Psoas muscle (tissue), 8 donors: ENCODE results near the gene PEX11G. TPM values are rescaled to one million over a fixed set of nuclear protein-coding genes. Genes with fewer than 3 reads are reported as not detected.
A peak's percentile ranks its signal among the peaks of the same experiment; 100 is the strongest.

ENCODE experiments used
- ATAC-seq, 4 donors: fragments of 200-7000 bp; cut with Tn5 transposase; one replicate each; pipeline ENCODE4 v1.9.1; 2020; ENCODE audit warnings: moderate library complexity in 3 of 4, mild to moderate bottlenecking in 2 of 4
- DNase-seq, 2 donors: peaks; one replicate each; pipeline ENCODE4 v3.0.0-alpha.2; 2020
- H3K27ac ChIP-seq: fragments of 200-600 bp; one replicate; pipeline ENCODE4 v1.8.0; 2022
- H3K27me3 ChIP-seq, 3 donors: fragments of 200-600 bp in 1 of 3; one replicate each; pipeline versions ENCODE4 v1.6.1 to v1.8.0; 2013 to 2022; ENCODE audit warnings: low read length in 2 of 3, mild to moderate bottlenecking in 2 of 3, moderate library complexity in 1 of 3; ENCODE audit not compliant: insufficient read depth in 3 of 3
- H3K36me3 ChIP-seq, 2 donors: fragments of 200-600 bp in 1 of 2; one replicate each; pipeline versions ENCODE4 v1.6.1 to v1.8.0; 2013 to 2022; ENCODE audit warnings: low read depth in 1 of 2, mild to moderate bottlenecking in 1 of 2, moderate library complexity in 1 of 2; ENCODE audit not compliant: insufficient read depth in 1 of 2
- H3K4me1 ChIP-seq: fragments of 200-600 bp; one replicate; pipeline ENCODE4 v1.8.0; 2022
- H3K4me3 ChIP-seq: fragments of 200-600 bp; one replicate; pipeline ENCODE4 v1.8.0; 2022; ENCODE audit warnings: mild to moderate bottlenecking
- H3K9me3 ChIP-seq: fragments of 200-600 bp; one replicate; pipeline ENCODE4 v1.8.0; 2022
- WGBS, 3 donors: extraction: QIAGEN DNeasy Blood & Tissue Kit; methylation state at CpG; one replicate each; pipeline versions ENCODE4 v1.1.6 to v1.1.7; 2013; 5-methylcytosine and 5-hydroxymethylcytosine counted together
- intact Hi-C, 2 donors: fragments of 100-400 bp; cut with DNase I; formaldehyde crosslinking; loops; one replicate each; pipeline versions ENCODE4 v1.11.0 to v1.14.2; 2022
- polyA plus RNA-seq, 3 donors: library from polyadenylated mRNA; stranded (reverse); fragments of 200-250 nt; gene quantifications; one replicate each; pipeline ENCODE4 v1.2.3, GENCODE V29; 2013
- total RNA-seq, 4 donors: library from RNA; stranded (reverse); fragmentation: NEBNext Ultra II Directional in 2 of 4; extraction: Animal tissue kit (Norgen Biotek cat#: 25700) in 2 of 4; gene quantifications; one replicate each; pipeline versions ENCODE4 v1.2.1 to v1.2.4, GENCODE V29; 2021 to 2023
- TF ChIP-seq, protein P1 (sequence below): fragments of 200-600 bp; IDR thresholded peaks from one replicate; pipeline ENCODE4 v1.8.0; 2022; ENCODE audit warnings: antibody characterized with exemption
- donor health status: healthy with polysubstance abuse.
- donor health status: DM: no; HTN: no; CAD: no; lungs with moderate emphysema.
- donor health status: Bipolar disorder and iron deficiency.
- donor health status: healthy.
- donor health status: DM: yes; HTN: yes; CAD: no.
- donor health status: DM: no; HTN: no; CAD: no.
- donor health status: DM: no; HTN: no; CAD: no.
- donor health status: DM: yes; HTN: yes; CAD: no.

PEX11G gene
- total and polyA plus RNA-seq, 7 donors, result 1.0 to 1.4 (median 1.1) TPM

DNA sequence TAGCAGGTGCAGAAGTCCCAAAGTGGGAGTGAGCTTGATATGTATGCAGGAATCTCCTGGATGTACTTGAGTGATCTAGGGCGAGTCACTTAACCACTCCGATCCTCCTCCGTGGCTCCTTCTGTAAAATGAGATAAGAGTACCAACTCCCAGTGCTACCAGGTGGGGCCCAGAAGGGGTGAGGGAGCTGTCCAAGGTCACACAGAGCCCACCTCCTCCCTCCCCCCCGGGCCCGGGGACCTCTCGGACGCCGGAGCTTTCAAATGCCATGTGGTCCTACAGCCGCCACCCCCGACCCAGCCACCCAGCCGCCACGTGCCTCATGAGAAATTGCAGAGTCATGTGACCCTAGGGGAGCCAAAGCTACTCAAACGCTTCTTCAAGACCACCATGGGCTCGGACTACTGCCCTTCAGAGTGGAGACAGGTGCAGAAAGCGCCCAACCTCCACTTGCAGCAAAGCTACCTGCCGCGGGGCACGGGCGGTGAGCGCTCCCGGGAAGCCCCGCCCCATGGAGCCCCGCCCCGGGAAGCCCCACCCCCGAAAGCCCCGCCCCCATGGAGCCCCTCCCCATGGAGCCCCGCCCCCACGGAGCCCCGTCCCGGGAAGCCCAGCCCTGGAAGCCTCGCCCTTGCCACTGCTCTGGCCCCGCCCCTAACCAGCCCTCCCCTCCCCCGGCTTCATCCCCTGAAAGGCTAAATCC is 17.0 kb upstream of the PEX11G start:
- Histone ChIP-seq H3K27ac (no peak overlapping the region), H3K4me3 (peak overlapping the region; percentile 38), H3K36me3 (no peaks in the 10 kb centered on the region), H3K9me3 (no peaks in the 10 kb centered on the region), H3K27me3 (peaks cover 0 to 41% (median 0%) of the 10 kb centered on the region in 3 donors), H3K4me1 (peaks cover 7% of the 10 kb centered on the region)
- ATAC-seq (peak; percentile 60 to 73 (median 64)), DNase-seq (no peak)
- 4 to 5% (median 5%) methylated on average over 22 to 33 of the region's 33 CpGs for WGBS, 3 donors
- intact Hi-C loops, result no loop called here
- TF ChIP-seq, protein P1, sequence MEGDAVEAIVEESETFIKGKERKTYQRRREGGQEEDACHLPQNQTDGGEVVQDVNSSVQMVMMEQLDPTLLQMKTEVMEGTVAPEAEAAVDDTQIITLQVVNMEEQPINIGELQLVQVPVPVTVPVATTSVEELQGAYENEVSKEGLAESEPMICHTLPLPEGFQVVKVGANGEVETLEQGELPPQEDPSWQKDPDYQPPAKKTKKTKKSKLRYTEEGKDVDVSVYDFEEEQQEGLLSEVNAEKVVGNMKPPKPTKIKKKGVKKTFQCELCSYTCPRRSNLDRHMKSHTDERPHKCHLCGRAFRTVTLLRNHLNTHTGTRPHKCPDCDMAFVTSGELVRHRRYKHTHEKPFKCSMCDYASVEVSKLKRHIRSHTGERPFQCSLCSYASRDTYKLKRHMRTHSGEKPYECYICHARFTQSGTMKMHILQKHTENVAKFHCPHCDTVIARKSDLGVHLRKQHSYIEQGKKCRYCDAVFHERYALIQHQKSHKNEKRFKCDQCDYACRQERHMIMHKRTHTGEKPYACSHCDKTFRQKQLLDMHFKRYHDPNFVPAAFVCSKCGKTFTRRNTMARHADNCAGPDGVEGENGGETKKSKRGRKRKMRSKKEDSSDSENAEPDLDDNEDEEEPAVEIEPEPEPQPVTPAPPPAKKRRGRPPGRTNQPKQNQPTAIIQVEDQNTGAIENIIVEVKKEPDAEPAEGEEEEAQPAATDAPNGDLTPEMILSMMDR, result no peak

DNA sequence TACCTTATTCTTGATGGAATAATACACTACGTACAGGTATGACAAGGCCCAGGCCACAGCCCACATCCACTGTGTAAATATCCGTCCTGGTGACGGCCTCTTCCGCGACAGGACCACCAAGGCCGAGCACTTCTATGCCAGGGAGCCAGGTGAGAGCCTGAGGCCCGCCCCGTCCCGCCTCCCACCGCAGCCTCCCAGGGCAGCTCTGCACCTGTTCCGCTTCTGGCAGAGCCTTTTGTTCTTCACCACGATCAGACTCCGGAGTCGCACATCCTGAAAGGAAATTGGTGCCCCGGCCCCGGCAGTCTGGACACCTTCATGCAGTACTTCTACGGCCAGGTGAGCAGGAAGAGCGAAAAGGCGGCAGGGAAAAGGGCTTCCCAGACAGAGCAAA is 16.4 kb upstream of the PEX11G start:
- intact Hi-C loops, result no loop called here
- no peak for DNase-seq
- H3K27ac ChIP-seq, result no peak overlapping the region
- 43 to 49% (median 44%) methylated on average over 19 of the region's 19 CpGs for WGBS, 3 donors
- H3K9me3 ChIP-seq, result no peaks in the 10 kb centered on the region
- H3K36me3 ChIP-seq, result no peaks in the 10 kb centered on the region
- TF ChIP-seq, protein P1, result no peak
- ATAC-seq, result no peak
- H3K4me1 ChIP-seq, result peaks cover 10% of the 10 kb centered on the region
- H3K27me3 ChIP-seq, result peaks cover 0 to 47% (median 3%) of the 10 kb centered on the region in 3 donors
- H3K4me3 ChIP-seq, result peak overlapping the region; percentile 38

DNA sequence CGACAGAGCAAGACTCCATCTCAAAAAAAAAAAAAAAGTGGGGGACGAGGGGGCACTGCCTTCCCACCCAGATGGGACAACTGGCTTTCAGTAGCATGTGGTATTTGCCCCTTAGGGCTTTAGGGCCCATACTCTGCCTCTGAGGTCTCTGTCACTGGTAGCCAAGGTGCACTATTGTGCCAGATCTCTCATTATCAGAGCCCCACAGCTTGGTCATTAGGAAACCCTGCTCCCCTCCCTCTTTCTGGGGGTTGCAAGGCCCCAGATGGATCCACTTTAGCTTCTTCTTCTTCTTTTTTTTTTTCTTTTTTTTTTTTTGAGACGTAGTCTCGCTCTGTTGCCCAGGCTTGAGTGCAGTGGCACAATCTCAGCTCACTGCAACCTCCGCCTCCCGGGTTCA is 15.8 kb upstream of the PEX11G start:
- no peaks in the 10 kb centered on the region for H3K9me3 ChIP-seq
- no peak overlapping the region for H3K4me3 ChIP-seq
- H3K27ac ChIP-seq, result no peak overlapping the region
- TF ChIP-seq, protein P1, result no peak
- peaks cover 0 to 51% (median 3%) of the 10 kb centered on the region in 3 donors for H3K27me3 ChIP-seq
- DNase-seq (no peak), ATAC-seq (no peak)
- peaks cover 10% of the 10 kb centered on the region for H3K4me1 ChIP-seq
- intact Hi-C loops, result no loop called here
- H3K36me3 ChIP-seq, result no peaks in the 10 kb centered on the region
- WGBS, 3 donors, result 78 to 91% (median 90%) methylated on average over 6 of the region's 6 CpGs

DNA sequence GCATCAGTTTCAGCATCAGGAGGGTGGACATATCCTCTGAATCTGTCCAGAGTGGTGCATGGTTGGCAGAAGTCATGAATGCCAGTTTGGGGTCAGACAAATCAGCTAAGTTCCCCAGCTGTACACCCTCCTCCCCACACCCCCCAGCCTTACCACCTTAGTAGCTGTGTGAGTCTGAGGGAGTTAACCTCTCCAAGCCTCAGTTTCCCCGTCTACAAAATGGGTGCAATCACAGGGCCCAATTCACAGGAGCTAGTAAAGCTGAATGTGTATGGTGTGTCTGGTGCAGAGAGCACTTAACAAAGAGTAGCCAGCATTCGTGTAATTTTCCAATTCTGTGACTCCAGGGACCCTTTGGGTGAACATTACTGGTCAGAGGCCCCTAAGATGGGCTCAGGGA is 13.7 kb upstream of the PEX11G start:
- no peak overlapping the region for H3K4me3 ChIP-seq
- DNase-seq, result no peak
- intact Hi-C loops, result no loop called here

More for the DNA sequence above, 13.7 kb upstream of the PEX11G start:
- no peak for ATAC-seq
- no peaks in the 10 kb centered on the region for H3K36me3 ChIP-seq
- no peaks in the 10 kb centered on the region for H3K9me3 ChIP-seq
- no peak overlapping the region for H3K27ac ChIP-seq
- H3K27me3 ChIP-seq, result peaks cover 0 to 51% (median 3%) of the 10 kb centered on the region in 3 donors
- TF ChIP-seq, protein P1, result no peak
- peaks cover 10% of the 10 kb centered on the region for H3K4me1 ChIP-seq
- 37 to 67% (median 40%) methylated on average over 2 of the region's 2 CpGs for WGBS, 3 donors
